SK-N-SH treated with all-trans-retinoic acid at 6 μM for 48 hours (cell line): ENCODE results near the gene OXSR1.

Experiments used
- ATAC-seq: fragments of 200-7000 bp; cut with Tn5 transposase; 3 replicates; pipeline ENCODE4 v1.9.1; 2020; ENCODE audit warnings: mild to moderate bottlenecking, moderate library complexity
- ARNTL ChIP-seq: fragments of 450-650 bp; formaldehyde crosslinking; IDR thresholded peaks from 2 replicates; pipeline ENCODE4 v1.5.0; 2020; ENCODE audit warnings: low read depth, mild to moderate bottlenecking, moderate library complexity, borderline replicate concordance
- BACH2 ChIP-seq: fragments of 250-450 bp; sonication (Bioruptor Pico); IDR thresholded peaks from 2 replicates; pipeline ENCODE4 v1.9.0; 2021; ENCODE audit warnings: mild to moderate bottlenecking, borderline replicate concordance
- CSDC2 ChIP-seq: fragments of 250-450 bp; sonication (Bioruptor Pico); IDR thresholded peaks from 2 replicates; pipeline ENCODE4 v1.5.0; 2020; ENCODE audit warnings: mild to moderate bottlenecking, moderate library complexity
- ESRRG ChIP-seq: fragments of 250-450 bp; sonication (Bioruptor Pico); IDR thresholded peaks from 2 replicates; pipeline ENCODE4 v1.6.1; 2021; ENCODE audit warnings: mild to moderate bottlenecking
- GLIS3 ChIP-seq: fragments of 250-450 bp; sonication (Bioruptor Pico); IDR thresholded peaks from 2 replicates; pipeline ENCODE4 v1.5.0; 2020; ENCODE audit warnings: mild to moderate bottlenecking, moderate library complexity
- ISL1 ChIP-seq: fragments of 250-450 bp; sonication (Bioruptor Pico); IDR thresholded peaks from 2 replicates; pipeline ENCODE4 v2.1.2; 2022; ENCODE audit warnings: mild to moderate bottlenecking, moderate library complexity
- OSR1 ChIP-seq: fragments of 250-450 bp; sonication (Bioruptor Pico); IDR thresholded peaks from 2 replicates; pipeline ENCODE4 v1.8.0; 2022; ENCODE audit warnings: moderate library complexity, mild to moderate bottlenecking, inconsistent platforms
- PPARA ChIP-seq: fragments of 250-450 bp; sonication (Bioruptor Pico); IDR thresholded peaks from 2 replicates; pipeline ENCODE4 v1.5.0; 2020; ENCODE audit warnings: mild to moderate bottlenecking, borderline replicate concordance
- SNAI2 ChIP-seq: fragments of 250-450 bp; sonication (Bioruptor Pico); IDR thresholded peaks from 2 replicates; pipeline ENCODE4 v1.5.0; 2020; ENCODE audit warnings: mild to moderate bottlenecking, moderate library complexity
- TOX ChIP-seq: fragments of 250-450 bp; sonication (Bioruptor Pico); IDR thresholded peaks from 2 replicates; pipeline ENCODE4 v1.8.0; 2021; ENCODE audit warnings: mild to moderate bottlenecking, moderate library complexity, borderline replicate concordance
- ZC3H10 ChIP-seq: fragments of 250-450 bp; sonication (Bioruptor Pico); IDR thresholded peaks from 2 replicates; pipeline ENCODE4 v1.5.1; 2021; ENCODE audit warnings: mild to moderate bottlenecking, moderate library complexity
- ZFP3 ChIP-seq: fragments of 250-450 bp; sonication (Bioruptor Pico); IDR thresholded peaks from 2 replicates; pipeline ENCODE4 v1.5.0; 2020; ENCODE audit warnings: mild to moderate bottlenecking, moderate library complexity
- ZFP30 ChIP-seq: fragments of 450-650 bp; formaldehyde crosslinking; IDR thresholded peaks from 2 replicates; pipeline ENCODE4 v1.5.0; 2022; ENCODE audit warnings: mild to moderate bottlenecking, moderate library complexity
- ZNF565 ChIP-seq: fragments of 450-650 bp; formaldehyde crosslinking; conservative IDR thresholded peaks from 2 replicates; pipeline ENCODE4 v1.5.0; 2020; ENCODE audit warnings: low read depth, mild to moderate bottlenecking, moderate library complexity
- ZNF70 ChIP-seq: fragments of 450-650 bp; formaldehyde crosslinking; IDR thresholded peaks from 2 replicates; pipeline ENCODE4 v1.5.0; 2020; ENCODE audit warnings: mild to moderate bottlenecking, moderate library complexity
- ZNF8 ChIP-seq: fragments of 450-650 bp; formaldehyde crosslinking; IDR thresholded peaks from 2 replicates; pipeline ENCODE4 v1.5.0; 2020; ENCODE audit warnings: mild to moderate bottlenecking, moderate library complexity
- TF ChIP-seq, protein P1 (sequence below): fragments of 250-450 bp; sonication (Bioruptor Pico); IDR thresholded peaks from 2 replicates; pipeline ENCODE4 v1.5.1; 2020; ENCODE audit warnings: low read depth, mild to moderate bottlenecking, moderate library complexity
- TF ChIP-seq, protein P2 (sequence below): fragments of 250-450 bp; sonication (Bioruptor Pico); IDR thresholded peaks from 2 replicates; pipeline ENCODE4 v1.8.0; 2021; ENCODE audit warnings: low read depth, mild to moderate bottlenecking, moderate library complexity, borderline replicate concordance
- TF ChIP-seq, protein P3 (sequence below): fragments of 250-450 bp; sonication (Bioruptor Pico); IDR thresholded peaks from 2 replicates; pipeline ENCODE4 v1.8.0; 2020; ENCODE audit warnings: mild to moderate bottlenecking, moderate library complexity, borderline replicate concordance
- TF ChIP-seq, protein P4 (sequence below): fragments of 250-450 bp; sonication (Bioruptor Pico); IDR thresholded peaks from 2 replicates; pipeline ENCODE4 v1.5.1; 2021; ENCODE audit warnings: mild to moderate bottlenecking, moderate library complexity
- TF ChIP-seq, protein P5 (sequence below): fragments of 250-450 bp; sonication (Bioruptor Pico); IDR thresholded peaks from 2 replicates; pipeline ENCODE4 v1.5.0; 2020; ENCODE audit warnings: mild to moderate bottlenecking, moderate library complexity

OXSR1 gene

DNA sequence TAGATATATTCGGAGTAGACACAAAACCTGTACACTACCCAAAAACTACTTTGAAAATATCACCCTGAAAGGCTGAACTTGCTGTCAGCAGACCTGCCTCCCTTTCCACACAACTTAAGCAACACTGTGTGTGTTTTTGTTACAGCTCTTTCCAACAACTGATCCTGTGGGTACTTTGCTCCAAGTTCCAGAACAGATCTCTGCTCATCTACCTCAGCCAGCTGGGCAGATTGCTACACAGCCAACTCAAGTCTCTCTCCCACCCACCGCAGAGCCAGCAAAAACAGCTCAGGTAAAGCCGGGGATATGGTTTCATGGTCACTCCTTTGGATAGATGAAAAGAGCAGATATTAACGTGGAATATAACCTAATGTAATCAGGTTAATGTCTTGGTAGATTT lies 80.6 kb downstream of the OXSR1 start:
- no peak for ATAC-seq
- TF ChIP-seq ZC3H10 (CRISPR knock-in tag) (no peak), ZFP3 (CRISPR knock-in tag) (no peak), TOX (CRISPR knock-in tag) (no peak), ESRRG (CRISPR knock-in tag) (no peak), ZFP30 (CRISPR knock-in tag) (no peak), PPARA (no peak), CSDC2 (CRISPR knock-in tag) (no peak), ISL1 (CRISPR knock-in tag) (no peak), GLIS3 (CRISPR knock-in tag) (no peak), ZNF8 (CRISPR knock-in tag) (no peak), ARNTL (CRISPR knock-in tag) (no peak), ZNF565 (CRISPR knock-in tag) (no peak)
- TF ChIP-seq, protein P1, sequence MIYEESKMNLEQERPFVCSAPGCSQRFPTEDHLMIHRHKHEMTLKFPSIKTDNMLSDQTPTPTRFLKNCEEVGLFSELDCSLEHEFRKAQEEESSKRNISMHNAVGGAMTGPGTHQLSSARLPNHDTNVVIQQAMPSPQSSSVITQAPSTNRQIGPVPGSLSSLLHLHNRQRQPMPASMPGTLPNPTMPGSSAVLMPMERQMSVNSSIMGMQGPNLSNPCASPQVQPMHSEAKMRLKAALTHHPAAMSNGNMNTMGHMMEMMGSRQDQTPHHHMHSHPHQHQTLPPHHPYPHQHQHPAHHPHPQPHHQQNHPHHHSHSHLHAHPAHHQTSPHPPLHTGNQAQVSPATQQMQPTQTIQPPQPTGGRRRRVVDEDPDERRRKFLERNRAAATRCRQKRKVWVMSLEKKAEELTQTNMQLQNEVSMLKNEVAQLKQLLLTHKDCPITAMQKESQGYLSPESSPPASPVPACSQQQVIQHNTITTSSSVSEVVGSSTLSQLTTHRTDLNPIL (CRISPR knock-in tag) = no peak
- TF ChIP-seq, protein P2, sequence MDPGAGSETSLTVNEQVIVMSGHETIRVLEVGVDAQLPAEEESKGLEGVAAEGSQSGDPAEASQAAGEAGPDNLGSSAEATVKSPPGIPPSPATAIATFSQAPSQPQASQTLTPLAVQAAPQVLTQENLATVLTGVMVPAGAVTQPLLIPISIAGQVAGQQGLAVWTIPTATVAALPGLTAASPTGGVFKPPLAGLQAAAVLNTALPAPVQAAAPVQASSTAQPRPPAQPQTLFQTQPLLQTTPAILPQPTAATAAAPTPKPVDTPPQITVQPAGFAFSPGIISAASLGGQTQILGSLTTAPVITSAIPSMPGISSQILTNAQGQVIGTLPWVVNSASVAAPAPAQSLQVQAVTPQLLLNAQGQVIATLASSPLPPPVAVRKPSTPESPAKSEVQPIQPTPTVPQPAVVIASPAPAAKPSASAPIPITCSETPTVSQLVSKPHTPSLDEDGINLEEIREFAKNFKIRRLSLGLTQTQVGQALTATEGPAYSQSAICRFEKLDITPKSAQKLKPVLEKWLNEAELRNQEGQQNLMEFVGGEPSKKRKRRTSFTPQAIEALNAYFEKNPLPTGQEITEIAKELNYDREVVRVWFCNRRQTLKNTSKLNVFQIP (CRISPR knock-in tag) = no peak
- TF ChIP-seq, protein P3, sequence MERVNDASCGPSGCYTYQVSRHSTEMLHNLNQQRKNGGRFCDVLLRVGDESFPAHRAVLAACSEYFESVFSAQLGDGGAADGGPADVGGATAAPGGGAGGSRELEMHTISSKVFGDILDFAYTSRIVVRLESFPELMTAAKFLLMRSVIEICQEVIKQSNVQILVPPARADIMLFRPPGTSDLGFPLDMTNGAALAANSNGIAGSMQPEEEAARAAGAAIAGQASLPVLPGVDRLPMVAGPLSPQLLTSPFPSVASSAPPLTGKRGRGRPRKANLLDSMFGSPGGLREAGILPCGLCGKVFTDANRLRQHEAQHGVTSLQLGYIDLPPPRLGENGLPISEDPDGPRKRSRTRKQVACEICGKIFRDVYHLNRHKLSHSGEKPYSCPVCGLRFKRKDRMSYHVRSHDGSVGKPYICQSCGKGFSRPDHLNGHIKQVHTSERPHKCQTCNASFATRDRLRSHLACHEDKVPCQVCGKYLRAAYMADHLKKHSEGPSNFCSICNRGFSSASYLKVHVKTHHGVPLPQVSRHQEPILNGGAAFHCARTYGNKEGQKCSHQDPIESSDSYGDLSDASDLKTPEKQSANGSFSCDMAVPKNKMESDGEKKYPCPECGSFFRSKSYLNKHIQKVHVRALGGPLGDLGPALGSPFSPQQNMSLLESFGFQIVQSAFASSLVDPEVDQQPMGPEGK = no peak
- TF ChIP-seq, protein P4, sequence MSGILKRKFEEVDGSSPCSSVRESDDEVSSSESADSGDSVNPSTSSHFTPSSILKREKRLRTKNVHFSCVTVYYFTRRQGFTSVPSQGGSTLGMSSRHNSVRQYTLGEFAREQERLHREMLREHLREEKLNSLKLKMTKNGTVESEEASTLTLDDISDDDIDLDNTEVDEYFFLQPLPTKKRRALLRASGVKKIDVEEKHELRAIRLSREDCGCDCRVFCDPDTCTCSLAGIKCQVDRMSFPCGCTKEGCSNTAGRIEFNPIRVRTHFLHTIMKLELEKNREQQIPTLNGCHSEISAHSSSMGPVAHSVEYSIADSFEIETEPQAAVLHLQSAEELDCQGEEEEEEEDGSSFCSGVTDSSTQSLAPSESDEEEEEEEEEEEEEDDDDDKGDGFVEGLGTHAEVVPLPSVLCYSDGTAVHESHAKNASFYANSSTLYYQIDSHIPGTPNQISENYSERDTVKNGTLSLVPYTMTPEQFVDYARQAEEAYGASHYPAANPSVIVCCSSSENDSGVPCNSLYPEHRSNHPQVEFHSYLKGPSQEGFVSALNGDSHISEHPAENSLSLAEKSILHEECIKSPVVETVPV (CRISPR knock-in tag) = no peak
- TF ChIP-seq, protein P5, sequence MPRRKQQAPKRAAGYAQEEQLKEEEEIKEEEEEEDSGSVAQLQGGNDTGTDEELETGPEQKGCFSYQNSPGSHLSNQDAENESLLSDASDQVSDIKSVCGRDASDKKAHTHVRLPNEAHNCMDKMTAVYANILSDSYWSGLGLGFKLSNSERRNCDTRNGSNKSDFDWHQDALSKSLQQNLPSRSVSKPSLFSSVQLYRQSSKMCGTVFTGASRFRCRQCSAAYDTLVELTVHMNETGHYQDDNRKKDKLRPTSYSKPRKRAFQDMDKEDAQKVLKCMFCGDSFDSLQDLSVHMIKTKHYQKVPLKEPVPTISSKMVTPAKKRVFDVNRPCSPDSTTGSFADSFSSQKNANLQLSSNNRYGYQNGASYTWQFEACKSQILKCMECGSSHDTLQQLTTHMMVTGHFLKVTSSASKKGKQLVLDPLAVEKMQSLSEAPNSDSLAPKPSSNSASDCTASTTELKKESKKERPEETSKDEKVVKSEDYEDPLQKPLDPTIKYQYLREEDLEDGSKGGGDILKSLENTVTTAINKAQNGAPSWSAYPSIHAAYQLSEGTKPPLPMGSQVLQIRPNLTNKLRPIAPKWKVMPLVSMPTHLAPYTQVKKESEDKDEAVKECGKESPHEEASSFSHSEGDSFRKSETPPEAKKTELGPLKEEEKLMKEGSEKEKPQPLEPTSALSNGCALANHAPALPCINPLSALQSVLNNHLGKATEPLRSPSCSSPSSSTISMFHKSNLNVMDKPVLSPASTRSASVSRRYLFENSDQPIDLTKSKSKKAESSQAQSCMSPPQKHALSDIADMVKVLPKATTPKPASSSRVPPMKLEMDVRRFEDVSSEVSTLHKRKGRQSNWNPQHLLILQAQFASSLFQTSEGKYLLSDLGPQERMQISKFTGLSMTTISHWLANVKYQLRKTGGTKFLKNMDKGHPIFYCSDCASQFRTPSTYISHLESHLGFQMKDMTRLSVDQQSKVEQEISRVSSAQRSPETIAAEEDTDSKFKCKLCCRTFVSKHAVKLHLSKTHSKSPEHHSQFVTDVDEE (CRISPR knock-in tag) = no peak

DNA sequence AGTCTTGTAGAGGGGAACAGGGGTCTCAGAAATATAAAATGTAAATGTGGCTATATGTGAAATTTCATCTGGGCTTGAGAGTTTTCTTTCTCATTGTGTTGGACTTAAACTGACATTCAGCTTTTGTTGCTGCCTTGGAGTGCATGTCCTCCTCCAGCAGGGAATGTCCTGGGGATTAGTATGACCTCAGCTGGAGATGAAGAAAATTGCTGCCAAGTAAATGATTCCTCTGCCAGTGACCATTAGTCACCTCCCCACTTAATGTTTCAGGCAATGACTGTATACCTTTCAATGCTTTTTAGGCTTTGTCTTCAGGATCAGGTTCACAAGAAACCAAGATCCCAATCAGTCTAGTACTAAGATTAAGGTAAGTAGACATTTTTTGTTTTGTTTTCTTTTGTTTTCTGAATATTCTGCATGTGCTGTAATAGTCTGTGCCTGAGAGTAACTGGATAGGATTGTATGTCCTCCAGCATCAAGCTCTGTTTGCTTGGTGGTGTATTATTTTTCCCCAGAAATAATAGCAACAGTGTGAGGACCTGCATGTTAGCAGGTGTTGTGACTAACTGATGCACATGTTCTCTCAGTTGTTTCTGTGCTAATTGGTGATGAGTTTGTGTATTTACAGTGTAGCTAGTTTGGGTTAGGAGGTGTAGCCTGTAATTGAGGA lies 82.2 kb downstream of the OXSR1 start:
- TF ChIP-seq ISL1 (CRISPR knock-in tag) (peak; percentile 46; the same call in 1 of the 2 replicates), GLIS3 (CRISPR knock-in tag) (no peak)
- TF ChIP-seq, all 23 proteins: peak for 1
- ATAC-seq = peak; percentile 99

DNA sequence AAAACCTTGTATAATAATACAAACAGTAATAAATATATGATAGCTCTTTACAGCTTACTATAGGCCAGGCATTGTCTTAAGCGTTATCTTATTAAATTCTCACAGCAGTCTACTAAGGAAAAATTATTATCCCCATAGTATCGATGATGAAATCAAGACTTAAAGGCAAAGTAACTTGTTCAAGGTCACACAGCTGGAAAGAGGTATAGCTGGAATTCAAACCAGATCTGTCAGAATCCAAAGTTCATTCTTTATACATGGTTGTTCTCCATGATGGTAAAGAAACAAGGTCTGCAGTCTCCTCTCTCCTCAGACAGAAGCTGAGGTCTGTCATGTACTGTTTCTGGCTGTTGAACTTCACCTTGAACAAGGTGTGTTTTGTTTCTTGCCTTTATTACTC lies 84.9 kb downstream of the OXSR1 start:
- ATAC-seq = no peak
- no peak for TF ChIP-seq ZFP3 (CRISPR knock-in tag)
- TF ChIP-seq SNAI2 (CRISPR knock-in tag) = no peak
- TF ChIP-seq, protein P3 = no peak
- no peak for TF ChIP-seq ZNF70 (CRISPR knock-in tag)
- TF ChIP-seq ZNF565 (CRISPR knock-in tag) = no peak
- TF ChIP-seq ZC3H10 (CRISPR knock-in tag) = no peak
- TF ChIP-seq OSR1 = no peak
- TF ChIP-seq ESRRG (CRISPR knock-in tag) = no peak
- TF ChIP-seq BACH2 (CRISPR knock-in tag) = no peak
- TF ChIP-seq PPARA = no peak
- TF ChIP-seq ZNF8 (CRISPR knock-in tag) = no peak
- TF ChIP-seq GLIS3 (CRISPR knock-in tag) = no peak
